ENCODE measurements around the gene PRMT2.
"Not testable (repeated sequence)": the region's sequence is repeated elsewhere in the genome, so short reads cannot be mapped to it uniquely, and the experiment has no call there.

PRMT2 gene

DNA sequence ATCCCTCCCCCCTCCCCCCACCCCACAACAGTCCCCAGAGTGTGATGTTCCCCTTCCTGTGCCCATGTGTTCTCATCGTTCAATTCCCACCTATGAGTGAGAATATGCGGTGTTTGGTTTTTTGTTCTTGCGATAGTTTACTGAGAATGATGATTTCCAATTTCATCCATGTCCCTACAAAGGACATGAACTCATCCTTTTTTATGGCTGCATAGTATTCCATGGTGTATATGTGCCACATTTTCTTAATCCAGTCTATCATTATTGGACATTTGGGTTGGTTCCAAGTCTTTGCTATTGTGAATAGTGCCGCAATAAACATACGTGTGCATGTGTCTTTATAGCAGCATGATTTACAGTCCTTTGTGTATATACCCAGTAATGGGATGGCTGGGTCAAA is 33.4 kb downstream of the PRMT2 start:
- not testable (repeated sequence) for DNase-seq (ENCODE audit: low read depth)

DNA sequence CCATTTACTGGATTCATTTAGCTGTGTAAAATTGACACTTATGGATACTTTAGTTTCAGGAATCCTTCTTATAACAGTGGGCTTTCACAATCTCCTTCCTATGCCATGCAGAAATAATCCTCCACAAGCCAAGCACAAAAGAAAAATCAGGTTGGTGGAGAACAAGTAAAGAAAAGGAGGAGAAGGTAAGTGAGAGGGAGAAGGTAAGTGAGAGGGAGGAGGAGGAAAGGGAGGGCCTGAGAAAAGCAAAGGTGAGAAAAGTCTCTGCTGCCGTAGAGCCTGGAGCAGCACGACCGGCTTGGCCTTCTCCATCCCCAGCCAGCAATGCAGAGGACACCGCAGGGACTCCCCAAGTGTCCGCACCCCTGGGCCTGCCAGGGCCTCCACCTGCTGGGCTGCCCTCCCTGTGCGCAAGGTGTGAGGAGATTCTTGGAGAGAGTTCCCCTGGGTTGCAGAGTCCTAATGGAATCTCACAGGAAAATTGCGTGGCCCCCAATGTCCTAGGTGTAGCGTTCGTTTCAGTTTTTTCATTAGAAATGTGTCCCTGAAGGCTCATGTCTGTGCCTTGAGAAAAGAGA is 39.0 kb downstream of the PRMT2 start:
- no peak for DNase-seq (ENCODE audit: low read depth)

DNA sequence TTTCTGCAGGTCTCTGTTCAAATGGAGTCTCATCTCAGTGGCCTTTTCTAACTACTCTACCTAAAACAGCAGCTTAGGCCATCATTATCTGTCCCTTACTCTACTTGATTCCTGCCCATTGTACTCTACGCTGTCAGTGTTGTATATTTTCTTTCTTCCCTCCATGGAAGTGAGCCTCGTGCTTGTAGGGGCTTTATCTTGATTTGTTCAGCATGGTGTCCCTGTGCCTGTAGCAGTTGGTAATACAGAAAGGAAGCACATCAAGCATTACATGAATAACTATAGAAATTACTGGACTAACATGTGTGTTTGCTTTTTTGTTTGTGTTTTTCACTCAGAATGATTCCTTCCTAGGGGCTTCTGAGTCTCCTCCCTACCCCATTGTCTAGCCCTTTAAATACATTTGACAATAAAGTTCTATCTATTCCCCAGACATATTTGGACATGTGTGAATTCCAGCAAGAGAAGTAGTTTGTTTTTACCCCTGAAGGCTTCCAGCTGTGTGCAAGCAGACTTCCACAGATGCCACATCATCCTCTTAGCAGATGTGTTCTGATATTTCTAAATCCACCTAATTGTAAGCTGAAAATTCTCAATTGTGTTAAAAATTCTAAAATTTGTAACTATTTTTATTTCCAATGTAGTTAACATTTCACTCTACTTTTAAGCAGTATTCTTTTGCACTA is 40.3 kb downstream of the PRMT2 start:
- DNase-seq (ENCODE audit: low read depth) = no peak

DNA sequence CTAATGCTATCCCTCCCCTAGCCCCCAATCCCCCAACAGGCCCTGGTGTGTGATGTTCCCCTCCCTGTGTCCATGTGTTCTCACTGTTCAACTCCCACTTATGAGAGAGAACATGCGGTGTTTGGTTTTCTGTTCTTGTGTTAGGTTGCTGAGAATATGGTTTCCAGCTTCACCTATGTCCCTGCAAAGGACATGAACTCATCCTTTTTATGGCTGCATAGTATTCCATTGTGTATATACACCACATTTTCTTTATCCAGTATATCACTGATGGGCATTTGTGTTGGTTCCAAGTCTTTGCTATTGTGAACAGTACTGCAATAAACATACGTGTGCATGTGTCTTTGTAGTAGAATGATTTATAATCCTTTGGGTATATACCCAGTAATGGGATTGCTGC is 41.1 kb downstream of the PRMT2 start:
- not testable (repeated sequence) for DNase-seq (ENCODE audit: low read depth)

DNA sequence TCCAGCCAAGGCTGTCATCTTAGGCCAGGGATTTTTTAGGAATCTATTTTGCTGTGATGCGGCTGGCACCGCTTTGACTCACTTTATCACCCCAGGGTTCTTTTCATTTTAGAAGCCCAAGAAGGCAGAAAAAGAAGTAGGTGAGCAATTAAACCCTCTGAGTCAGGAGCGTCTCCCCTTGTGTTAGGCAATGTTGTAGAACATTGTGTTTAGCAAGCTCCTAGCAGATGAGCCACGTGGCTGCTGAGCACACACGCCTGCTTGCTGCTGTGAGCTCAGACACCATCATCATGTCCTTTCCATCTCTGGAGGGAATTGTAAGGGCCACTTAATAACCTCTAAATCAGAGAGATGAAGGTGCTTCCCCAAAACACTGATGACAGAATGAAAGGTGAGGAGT is 46.1 kb downstream of the PRMT2 start:
- DNase-seq (ENCODE audit: low read depth) = not testable (repeated sequence)

DNA sequence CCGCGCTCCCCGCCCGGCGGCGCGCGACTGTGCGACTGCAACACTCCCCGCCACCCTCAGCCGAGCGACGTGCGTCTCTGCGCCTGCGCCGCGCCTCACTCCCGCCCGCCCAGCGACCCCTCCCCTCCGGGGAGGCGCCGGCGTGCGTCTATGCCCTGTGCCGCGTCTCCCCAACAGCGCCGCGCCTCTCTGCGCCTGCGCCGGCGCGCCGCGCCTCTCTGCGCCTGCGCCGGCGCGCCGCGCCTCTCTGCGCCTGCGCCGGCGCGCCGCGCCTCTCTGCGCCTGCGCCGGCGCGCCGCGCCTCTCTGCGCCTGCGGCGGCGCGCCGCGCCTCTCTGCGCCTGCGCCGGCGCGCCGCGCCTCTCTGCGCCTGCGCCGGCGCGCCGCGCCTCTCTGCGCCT is 63.2 kb downstream of the PRMT2 start:
- not testable (repeated sequence) for DNase-seq (ENCODE audit: low read depth)

DNA sequence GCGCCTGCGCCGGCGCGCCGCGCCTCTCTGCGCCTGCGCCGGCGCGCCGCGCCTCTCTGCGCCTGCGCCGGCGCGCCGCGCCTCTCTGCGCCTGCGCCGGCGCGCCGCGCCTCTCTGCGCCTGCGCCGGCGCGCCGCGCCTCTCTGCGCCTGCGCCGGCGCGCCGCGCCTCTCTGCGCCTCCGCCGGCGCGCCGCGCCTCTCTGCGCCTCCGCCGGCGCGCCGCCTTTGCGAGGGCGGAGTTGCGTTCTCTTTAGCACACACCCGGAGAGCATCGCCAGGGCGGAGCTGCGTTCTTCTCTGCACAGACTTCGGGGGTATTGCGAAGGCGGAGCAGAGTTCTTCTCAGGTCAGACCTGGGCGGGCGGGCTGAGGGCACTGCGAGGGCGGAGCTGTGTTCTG is 63.6 kb downstream of the PRMT2 start:
- not testable (repeated sequence) for DNase-seq (ENCODE audit: low read depth)

Measured in activated T-cell treated with anti-CD3 and anti-CD28 coated beads for 1 hour (primary cell).